Heart right ventricle (tissue), 16 donors: ENCODE measurements around the gene CD180. TPM values are rescaled to one million over a fixed set of nuclear protein-coding genes. Genes with fewer than 3 reads are reported as not detected.

Experiments used
- ATAC-seq, 8 donors: fragments of 200-7000 bp; cut with Tn5 transposase; one replicate each; pipeline ENCODE4 v1.9.1; 2020; ENCODE audit warnings: mild to moderate bottlenecking in 8 of 8, moderate library complexity in 8 of 8, moderate number of reproducible peaks in 1 of 8
- DNase-seq, 2 donors: peaks; one replicate each; pipeline ENCODE4 v3.0.0-alpha.2; 2020
- H3K27ac ChIP-seq, 10 donors: fragments of 200-600 bp; sonication (generic) in 2 of 10; one replicate each; pipeline versions ENCODE4 v1.5.0 to v1.8.0; 2020 to 2022; ENCODE audit warnings: mild to moderate bottlenecking in 3 of 10
- H3K27me3 ChIP-seq, 7 donors: fragments of 200-600 bp; one replicate each; pipeline ENCODE4 v1.8.0; 2021 to 2022; ENCODE audit warnings: mild to moderate bottlenecking in 2 of 7
- H3K36me3 ChIP-seq, 9 donors: fragments of 200-600 bp; sonication (generic) in 1 of 9; one replicate each; pipeline versions ENCODE4 v1.5.0 to v1.8.0; 2020 to 2022; ENCODE audit warnings: mild to moderate bottlenecking in 2 of 9
- H3K4me1 ChIP-seq, 9 donors: fragments of 200-600 bp; sonication (generic) in 1 of 9; one replicate each; pipeline versions ENCODE4 v1.5.0 to v1.8.0; 2020 to 2022; ENCODE audit warnings: mild to moderate bottlenecking in 4 of 9
- H3K4me3 ChIP-seq, 10 donors: fragments of 200-600 bp; sonication (generic) in 2 of 10; one replicate each; pipeline versions ENCODE4 v1.5.0 to v1.8.0; 2020 to 2022; ENCODE audit warnings: mild to moderate bottlenecking in 7 of 10, moderate library complexity in 2 of 10
- H3K9me3 ChIP-seq, 11 donors: fragments of 200-600 bp in 10 of 11; sonication (generic) in 2 of 11; one replicate each; pipeline versions ENCODE4 v1.5.0 to v1.8.0; 2013 to 2022; ENCODE audit warnings: mild to moderate bottlenecking in 2 of 11, control low read depth in 1 of 11, moderate library complexity in 1 of 11
- CTCF ChIP-seq, 9 donors: fragments of 200-600 bp; sonication (generic) in 2 of 9; IDR thresholded peaks; one replicate each; pipeline versions ENCODE4 v1.5.0 to v1.8.0; 2021 to 2022; ENCODE audit warnings: antibody characterized with exemption in 9 of 9, mild to moderate bottlenecking in 5 of 9, moderate library complexity in 1 of 9
- WGBS, 2 donors: extraction: QIAGEN DNeasy Blood & Tissue Kit; methylation state at CpG; one replicate each; pipeline ENCODE4 v1.1.7; 2013; ENCODE audit warnings: inconsistent platforms in 1 of 2; 5-methylcytosine and 5-hydroxymethylcytosine counted together
- intact Hi-C, 10 donors: fragments of 100-400 bp; cut with DNase I; formaldehyde crosslinking; loops; one replicate each; pipeline versions ENCODE4 v1.11.1 to v1.14.2; 2022
- polyA plus RNA-seq, 2 donors: library from polyadenylated mRNA; stranded (reverse); fragments of 200-250 nt; gene quantifications; one replicate each; pipeline ENCODE4 v1.2.3, GENCODE V29; 2013
- total RNA-seq, 10 donors: library from RNA; stranded (reverse); fragmentation: NEBNext Ultra II Directional in 3 of 10; extraction: Animal tissue kit (Norgen Biotek cat#: 25700) in 3 of 10; gene quantifications; one replicate each; pipeline versions ENCODE4 v1.2.1 to v1.2.4, GENCODE V29; 2021 to 2023
- donor health status: Arrhythmogenic right ventricular cardiomyopathy.
- donor health status: ischemic (EF 13 %, LVEDD 7.1; RV severe dilation, severe dysfunction).
- donor health status: healthy with polysubstance abuse.
- donor health status: DM: no; HTN: yes; CAD: no.
- donor health status: DM: no; HTN: no; CAD: no.
- donor health status: ischemic (EF 25% LVEDD 6.9; RV normal size, moderate dysfunction).
- donor health status: ischemic (EF 25% LVEDD 5.7; RV mildly dilated, moderate dysfunction).
- donor health status: healthy.
- donor health status: DM: yes; HTN: yes; CAD: no.
- donor health status: Ischemic cardiomyopathy.
- donor health status: ischemic (EF 35%, LVEDD 5.7; RV mildly dilated, moderate dysfunction).
- donor health status: nonischemic (EF 11% LVEDD 7.7; RV severe dilation, severe dysfunction).
- donor health status: DM: yes; HTN: yes; CAD: no.
- donor health status: PGD.
- donor health status: ischemic (EF 29% LVEDD 5.4; RV normal size, mild dysfunction).
- donor health status: nonischemic (EF 23%, LVEDD 6.1; RV moderate dilation, normal function).

The CD180 gene
- total and polyA plus RNA-seq, 12 donors: 0.12 to 3.3 (median 0.16) TPM; not detected in 1

GRCh38 chr5:67165526-67166459 lies 30.8 kb downstream of the CD180 start:
- WGBS, 2 donors: 48 to 50% methylated on average over 36 of the region's 36 CpGs
- Histone ChIP-seq H3K27me3 (no peaks in the 10 kb centered on the region), H3K4me3 (peak overlapping the region in 9 of 10 donors; percentile 22 to 52 (median 37)), H3K27ac (peak overlapping the region; percentile 63 to 98 (median 84)), H3K36me3 (peaks cover 0 to 98% (median 33%) of the 10 kb centered on the region in 9 donors), H3K9me3 (no peaks in the 10 kb centered on the region), H3K4me1 (peaks cover 0 to 30% (median 15%) of the 10 kb centered on the region in 9 donors)
- ATAC-seq: peak; percentile 80 to 94 (median 85)
- intact Hi-C loops: loop anchor here in 8 of 10 donors (1.0 to 5.0 kb wide), 4 partner anchors 41 to 44 kb away; no protein-coding TSS in a partner anchor
- peak; percentile 83 to 88 for DNase-seq
- TF ChIP-seq CTCF (IDR thresholded peaks at IDR 0.05): peak; percentile 53 to 87 (median 76)

DNA sequence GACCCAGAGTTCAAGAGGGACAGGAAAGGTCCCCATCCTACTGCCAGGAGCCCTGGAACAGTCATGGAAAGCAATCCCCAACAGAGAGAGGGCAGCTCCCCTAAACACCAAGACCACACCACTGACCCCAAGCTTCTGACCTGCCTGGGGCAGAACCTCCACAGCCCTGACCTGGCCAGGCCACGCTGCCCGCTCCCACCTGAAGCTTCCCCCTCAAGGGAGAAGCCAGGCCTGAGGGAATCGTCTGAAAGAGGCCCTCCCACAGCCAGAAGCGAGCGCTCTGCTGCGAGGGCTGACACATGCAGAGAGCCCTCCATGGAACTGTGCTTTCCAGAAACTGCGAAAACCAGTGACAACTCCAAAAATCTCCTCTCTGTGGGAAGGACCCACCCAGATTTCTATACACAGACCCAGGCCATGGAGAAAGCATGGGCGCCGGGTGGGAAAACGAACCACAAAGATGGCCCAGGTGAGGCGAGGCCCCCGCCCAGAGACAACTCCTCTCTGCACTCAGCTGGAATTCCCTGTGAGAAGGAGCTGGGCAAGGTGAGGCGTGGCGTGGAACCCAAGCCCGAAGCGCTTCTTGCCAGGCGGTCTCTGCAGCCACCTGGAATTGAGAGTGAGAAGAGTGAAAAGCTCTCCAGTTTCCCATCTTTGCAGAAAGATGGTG lies 31.6 kb downstream of the CD180 start:
- no peak for TF ChIP-seq CTCF (IDR thresholded peaks at IDR 0.05)
- peak overlapping the region in 7 of 10 donors; percentile 64 to 98 (median 90) for H3K27ac ChIP-seq
- intact Hi-C loops: loop anchor here in 5 of 10 donors (5.0 kb wide), 1 partner anchor 42 kb away; no protein-coding TSS in a partner anchor
- peak overlapping the region in 1 of 10 donors; percentile 52 for H3K4me3 ChIP-seq
- no peaks in the 10 kb centered on the region for H3K27me3 ChIP-seq
- no peaks in the 10 kb centered on the region for H3K9me3 ChIP-seq
- DNase-seq: no peak
- H3K36me3 ChIP-seq: peaks cover 0 to 99% (median 35%) of the 10 kb centered on the region in 9 donors
- peaks cover 0 to 29% (median 15%) of the 10 kb centered on the region in 9 donors for H3K4me1 ChIP-seq
- WGBS, 2 donors: 93 to 97% methylated on average over 17 of the region's 17 CpGs
- peak in 1 of 8 donors; percentile 16 for ATAC-seq

DNA sequence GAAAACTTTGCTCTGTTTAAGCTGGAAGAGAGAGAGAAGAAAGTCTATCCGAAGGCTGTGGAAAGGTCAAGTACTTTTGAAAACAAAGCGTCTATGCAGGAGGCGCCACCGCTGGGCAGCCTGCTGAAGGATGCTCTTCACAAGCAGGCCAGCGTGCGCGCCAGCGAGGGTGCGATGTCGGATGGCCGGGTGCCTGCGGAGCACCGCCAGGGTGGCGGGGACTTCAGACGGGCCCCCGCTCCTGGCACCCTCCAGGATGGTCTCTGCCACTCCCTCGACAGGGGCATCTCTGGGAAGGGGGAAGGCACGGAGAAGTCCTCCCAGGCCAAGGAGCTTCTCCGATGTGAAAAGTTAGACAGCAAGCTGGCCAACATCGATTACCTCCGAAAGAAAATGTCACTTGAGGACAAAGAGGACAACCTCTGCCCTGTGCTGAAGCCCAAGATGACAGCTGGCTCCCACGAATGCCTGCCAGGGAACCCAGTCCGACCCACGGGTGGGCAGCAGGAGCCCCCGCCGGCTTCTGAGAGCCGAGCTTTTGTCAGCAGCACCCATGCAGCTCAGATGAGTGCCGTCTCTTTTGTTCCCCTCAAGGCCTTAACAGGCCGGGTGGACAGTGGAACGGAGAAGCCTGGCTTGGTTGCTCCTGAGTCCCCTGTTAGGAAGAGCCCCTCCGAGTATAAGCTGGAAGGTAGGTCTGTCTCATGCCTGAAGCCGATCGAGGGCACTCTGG lies 32.6 kb downstream of the CD180 start:
- DNase-seq (no peak), ATAC-seq (no peak)
- TF ChIP-seq CTCF (IDR thresholded peaks at IDR 0.05): no peak
- peaks cover 0 to 29% (median 15%) of the 10 kb centered on the region in 9 donors for H3K4me1 ChIP-seq
- H3K27ac ChIP-seq: peak overlapping the region in 1 of 10 donors; percentile 98
- no peaks in the 10 kb centered on the region for H3K27me3 ChIP-seq
- H3K36me3 ChIP-seq: peaks cover 0 to 99% (median 36%) of the 10 kb centered on the region in 9 donors
- intact Hi-C loops: no loop called here
- no peak overlapping the region for H3K4me3 ChIP-seq
- H3K9me3 ChIP-seq: no peaks in the 10 kb centered on the region
- 88 to 92% methylated on average over 33 of the region's 33 CpGs for WGBS, 2 donors
